Gastroesophageal sphincter (tissue), 4 donors: ENCODE results near the gene CERKL. TPM values are rescaled to one million over a fixed set of nuclear protein-coding genes. Genes with fewer than 3 reads are reported as not detected.

Experiments
- ATAC-seq: fragments of 150-250 bp; one replicate; pipeline ENCODE4 v1.9.1; 2016; ENCODE audit warnings: mild to moderate bottlenecking, moderate library complexity
- H3K27ac ChIP-seq, 4 donors: fragments of 200-600 bp; sonication (generic) in 3 of 4; 1 replicate in 3 of 4; 2 replicates in 1 of 4; pipeline ENCODE4 v1.5.1; 2016 to 2019
- H3K27me3 ChIP-seq: fragments of 200-600 bp; sonication (generic); one replicate; pipeline ENCODE4 v1.5.1; 2019
- H3K36me3 ChIP-seq, 2 donors: fragments of 200-600 bp; sonication (generic); one replicate each; pipeline ENCODE4 v1.5.1; 2019; ENCODE audit warnings: control low read depth in 1 of 2
- H3K4me1 ChIP-seq, 3 donors: fragments of 200-600 bp; sonication (generic); 1 replicate in 2 of 3; 2 replicates in 1 of 3; pipeline ENCODE4 v1.5.1; 2016 to 2019; ENCODE audit warnings: control low read depth in 2 of 3
- H3K4me3 ChIP-seq, 2 donors: fragments of 200-600 bp; sonication (generic); one replicate each; pipeline ENCODE4 v1.5.1; 2019; ENCODE audit warnings: mild to moderate bottlenecking in 1 of 2, moderate library complexity in 1 of 2
- H3K9me3 ChIP-seq, 3 donors: fragments of 200-600 bp; sonication (generic); one replicate each; pipeline ENCODE4 v1.5.1; 2017 to 2019; ENCODE audit warnings: control low read depth in 2 of 3
- CTCF ChIP-seq, 4 experiments: fragments of 200-600 bp in 2 of 4; fragments of 450-650 bp in 2 of 4; sonication (generic) in 1 of 4; IDR thresholded peaks; one replicate each; pipeline ENCODE4 v1.5.1; 2017 to 2019; ENCODE audit warnings: antibody characterized with exemption in 4 of 4, mild to moderate bottlenecking in 2 of 4, moderate library complexity in 2 of 4
- EP300 ChIP-seq: sonication (generic); formaldehyde crosslinking; IDR thresholded peaks from one replicate; pipeline ENCODE4 v1.6.1; 2017; ENCODE audit warnings: antibody characterized with exemption, mild to moderate bottlenecking
- POLR2A ChIP-seq, 2 donors: fragments of 450-650 bp; IDR thresholded peaks; one replicate each; pipeline ENCODE4 v1.6.1; 2017; ENCODE audit warnings: antibody characterized with exemption in 2 of 2, mild to moderate bottlenecking in 2 of 2, moderate library complexity in 1 of 2
- POLR2AphosphoS5 ChIP-seq: sonication (generic); formaldehyde crosslinking; IDR thresholded peaks from one replicate; pipeline ENCODE4 v1.6.1; 2017; ENCODE audit warnings: antibody characterized with exemption
- WGBS, 2 donors: methylation state at CpG; one replicate each; pipeline ENCODE4 v1.1.5; 2018; ENCODE audit warnings: low coverage in 1 of 2; 5-methylcytosine and 5-hydroxymethylcytosine counted together
- total RNA-seq, 4 donors: library from RNA; depleted of rRNA; stranded (reverse); fragments of >200 nt; gene quantifications; one replicate each; pipeline ENCODE4 v1.1.0, GENCODE V29; 2016

Gene CERKL
- total RNA-seq, 4 donors from 2014 or later = 0.78 TPM; not detected in 3

- H3K27ac ChIP-seq = no peak overlapping the region
- peaks cover 21% of the 10 kb centered on the region for H3K27me3 ChIP-seq
- peaks cover 0 to 17% (median 7%) of the 10 kb centered on the region in 3 donors for H3K4me1 ChIP-seq
- H3K36me3 ChIP-seq = no peaks in the 10 kb centered on the region
- WGBS, 2 donors = 68 to 72% methylated on average over 7 of the region's 7 CpGs
- TF ChIP-seq POLR2A (IDR thresholded peaks at IDR 0.05) = no peak
- TF ChIP-seq EP300 = no peak
- TF ChIP-seq POLR2AphosphoS5 = no peak
- no peak for TF ChIP-seq CTCF (IDR thresholded peaks at IDR 0.05)
- no peak for ATAC-seq
- H3K9me3 ChIP-seq = no peaks in the 10 kb centered on the region
- no peak overlapping the region for H3K4me3 ChIP-seq
These were observed 1.4 kb downstream of the CERKL start for GRCh38 chr2:181655519-181655918.

GRCh38 chr2:181649436-181649979 lies 7.4 kb downstream of the CERKL start:
- no peak overlapping the region for H3K27ac ChIP-seq
- peaks cover 5% of the 10 kb centered on the region for H3K27me3 ChIP-seq
- no peaks in the 10 kb centered on the region for H3K4me1 ChIP-seq
- WGBS, 2 donors = 71 to 89% methylated on average over 4 of the region's 4 CpGs
- no peaks in the 10 kb centered on the region for H3K9me3 ChIP-seq
- TF ChIP-seq EP300 = no peak
- TF ChIP-seq CTCF (IDR thresholded peaks at IDR 0.05) = no peak
- TF ChIP-seq POLR2AphosphoS5 = no peak
- no peak for TF ChIP-seq POLR2A (IDR thresholded peaks at IDR 0.05)
- no peaks in the 10 kb centered on the region for H3K36me3 ChIP-seq
- ATAC-seq = no peak
- H3K4me3 ChIP-seq = no peak overlapping the region

GRCh38 chr2:181648478-181649155 lies 8.3 kb downstream of the CERKL start:
- Histone ChIP-seq H3K4me1 (no peaks in the 10 kb centered on the region), H3K36me3 (no peaks in the 10 kb centered on the region), H3K27ac (no peak overlapping the region), H3K9me3 (no peaks in the 10 kb centered on the region), H3K4me3 (no peak overlapping the region), H3K27me3 (peaks cover 5% of the 10 kb centered on the region)
- no peak for ATAC-seq
- WGBS, 2 donors = 74 to 88% methylated on average over 2 of the region's 2 CpGs
- TF ChIP-seq EP300 (no peak), POLR2A (IDR thresholded peaks at IDR 0.05) (no peak), CTCF (IDR thresholded peaks at IDR 0.05) (no peak), POLR2AphosphoS5 (no peak)

GRCh38 chr2:181646415-181646987 lies 10.4 kb downstream of the CERKL start:
- no peaks in the 10 kb centered on the region for H3K9me3 ChIP-seq
- no peak overlapping the region for H3K4me3 ChIP-seq
- H3K27ac ChIP-seq = no peak overlapping the region
- no peak for ATAC-seq
- H3K36me3 ChIP-seq = no peaks in the 10 kb centered on the region
- H3K27me3 ChIP-seq = peaks cover 5% of the 10 kb centered on the region
- no peaks in the 10 kb centered on the region for H3K4me1 ChIP-seq
- 56 to 75% methylated on average over 1 of the region's 1 CpG for WGBS, 2 donors
- TF ChIP-seq EP300 (no peak), POLR2AphosphoS5 (no peak), CTCF (IDR thresholded peaks at IDR 0.05) (no peak), POLR2A (IDR thresholded peaks at IDR 0.05) (no peak)

GRCh38 chr2:181643151-181643550 lies 13.8 kb downstream of the CERKL start:
- no peak overlapping the region for H3K4me3 ChIP-seq
- H3K9me3 ChIP-seq = no peaks in the 10 kb centered on the region
- H3K27ac ChIP-seq = no peak overlapping the region
- 67 to 83% methylated on average over 1 of the region's 1 CpG for WGBS, 2 donors
- no peaks in the 10 kb centered on the region for H3K4me1 ChIP-seq
- H3K27me3 ChIP-seq = peaks cover 5% of the 10 kb centered on the region
- ATAC-seq = no peak
- H3K36me3 ChIP-seq = no peaks in the 10 kb centered on the region
- TF ChIP-seq CTCF (IDR thresholded peaks at IDR 0.05) (no peak), POLR2A (IDR thresholded peaks at IDR 0.05) (no peak), EP300 (no peak)
